Subcutaneous adipose tissue (tissue), 4 donors: Measurements from ENCODE around the gene ZNF136. TPM values are rescaled to one million over a fixed set of nuclear protein-coding genes. Genes with fewer than 3 reads are reported as not detected.

Experiments used
- CTCF ChIP-seq: fragments of 450-650 bp; IDR thresholded peaks from one replicate; pipeline ENCODE4 v1.5.1; 2016; ENCODE audit warnings: low read depth, mild to moderate bottlenecking, control low read depth, antibody characterized with exemption, moderate library complexity
- total RNA-seq, 4 donors: library from RNA; depleted of rRNA; stranded (reverse); fragments of >200 nt; gene quantifications; one replicate each; pipeline ENCODE4 v1.1.0, GENCODE V29; 2016

The ZNF136 gene
- total RNA-seq, 4 donors from 2014 or later, result 10.3 to 20.2 (median 13.9) TPM

GRCh38 chr19:12198136-12198535 is 35.2 kb downstream of the ZNF136 start:
- no peak for TF ChIP-seq CTCF

GRCh38 chr19:12199757-12200419 is 37.0 kb downstream of the ZNF136 start:
- TF ChIP-seq CTCF, result no peak

- TF ChIP-seq CTCF, result no peak
Observed at GRCh38 chr19:12202250-12202649, 39.4 kb downstream of the ZNF136 start.

- no peak for TF ChIP-seq CTCF
Observed at GRCh38 chr19:12205296-12205695, 42.4 kb downstream of the ZNF136 start.

- no peak for TF ChIP-seq CTCF
Observed at GRCh38 chr19:12208221-12208620, 45.3 kb downstream of the ZNF136 start.

- TF ChIP-seq CTCF, result no peak
Observed at GRCh38 chr19:12217332-12217731, 54.4 kb downstream of the ZNF136 start.

- no peak for TF ChIP-seq CTCF
Observed at GRCh38 chr19:12222980-12223630, 60.2 kb downstream of the ZNF136 start.
